ENCODE results near the gene TM7SF2.

TM7SF2 gene

GRCh38 chr11:65157336-65157735 lies 45.7 kb downstream of the TM7SF2 start:
- no peak for DNase-seq

- DNase-seq, result no peak
These were observed 47.3 kb downstream of the TM7SF2 start for GRCh38 chr11:65159012-65159411.

- DNase-seq, result no peak
These were observed 49.0 kb downstream of the TM7SF2 start for GRCh38 chr11:65160643-65161042.

GRCh38 chr11:65163684-65164083 lies 52.0 kb downstream of the TM7SF2 start:
- no peak for DNase-seq

Measured in fibroblast of skin of scalp (primary cell).